HCT116 (cell line): ENCODE results near the gene ALLC. TPM values are rescaled to one million over a fixed set of nuclear protein-coding genes. Genes with fewer than 3 reads are reported as not detected.

Experiments used
- ATAC-seq: fragments of 200-7000 bp; cut with Tn5 transposase; 2 replicates; pipeline ENCODE4 v1.9.1; 2020; ENCODE audit warnings: mild to moderate bottlenecking, moderate library complexity
- BruUV-seq: library from RNA; stranded (reverse); fragments of 400-500 nt; replicated peaks from 2 replicates; lab custom pipeline; 2021; lab: Mats Ljungman, UMichigan
- CTCF ChIA-PET: fragments of 300-600 bp; sonication (Branson Sonifier 250); formaldehyde crosslinking; loops from one replicate; lab custom pipeline; 2021; ENCODE audit warnings: antibody characterized with exemption; lab: Charles Lee
- POLR2A ChIA-PET: fragments of 300-600, 350-600 bp; sonication (Branson Sonifier 250); formaldehyde crosslinking; loops from one replicate; lab custom pipeline; 2021; ENCODE audit warnings: antibody characterized with exemption; lab: Charles Lee
- RAD21 ChIA-PET, 2 experiments: fragments of 300-600 bp; sonication (Branson Sonifier 250); formaldehyde crosslinking; loops; one replicate each; lab custom pipeline; 2023; ENCODE audit warnings: low total read pairs in 2 of 2; ENCODE audit not compliant: uncharacterized antibody in 2 of 2, unreplicated experiment in 2 of 2, low non-redundant PET in 1 of 2; lab: Charles Lee
- DNase-seq: peaks from one replicate; pipeline ENCODE4 v3.0.0-alpha.2; 2010; ENCODE audit warnings: low read depth, low spot score
- H2AFZ ChIP-seq: fragments of 200-600 bp; shearing (Covaris generic), sonication (generic); 2 replicates; pipeline ENCODE4 v1.6.1; 2017; ENCODE audit warnings: low read depth, mixed run types, mixed read lengths, antibody characterized with exemption, low read length; ENCODE audit not compliant: poor library complexity, severe bottlenecking
- H3K27ac ChIP-seq: 2 replicates; pipeline ENCODE4 v1.5.1; 2012; ENCODE audit warnings: low read depth, low read length
- H3K27me3 ChIP-seq: fragments of 200-600 bp; sonication (generic); 2 replicates; pipeline ENCODE4 v1.6.1; 2016; ENCODE audit warnings: mixed run types, low read length, mixed read lengths; ENCODE audit not compliant: insufficient read depth
- H3K36me3 ChIP-seq, 2 experiments: fragments of 200-500 bp in 1 of 2; fragments of 200-600 bp in 1 of 2; sonication (Bioruptor generic) in 1 of 2; sonication (generic) in 1 of 2; 2 replicates each; pipeline versions ENCODE4 v1.5.1 to v1.6.1; 2014 to 2016; ENCODE audit warnings: low read length in 2 of 2, inconsistent platforms in 1 of 2, mixed read lengths in 1 of 2, mixed run types in 1 of 2; ENCODE audit not compliant: insufficient read depth in 2 of 2, control insufficient read depth in 1 of 2
- H3K4me1 ChIP-seq, 2 experiments: fragments of 200-600 bp in 1 of 2; sonication (generic) in 1 of 2; 2 replicates each; pipeline versions ENCODE4 v1.5.1 to v1.6.1; 2012 to 2017; ENCODE audit warnings: low read length in 2 of 2, inconsistent platforms in 1 of 2, mild to moderate bottlenecking in 1 of 2, mixed read lengths in 1 of 2, mixed run types in 1 of 2, moderate library complexity in 1 of 2; ENCODE audit not compliant: insufficient read depth in 2 of 2, control insufficient read depth in 1 of 2
- H3K4me2 ChIP-seq: fragments of 200-600 bp; sonication (generic); 2 replicates; pipeline ENCODE4 v1.6.1; 2017; ENCODE audit warnings: mixed run types, low read length, mixed read lengths
- H3K4me3 ChIP-seq, 2 experiments: fragments of 200-600 bp in 1 of 2; sonication (generic) in 1 of 2; replicated peaks in 1 of 2; 2 replicates each; pipeline ENCODE4 v1.5.1; 2011 to 2016; ENCODE audit warnings: low read length in 2 of 2, control low read depth in 1 of 2, low read depth in 1 of 2, mild to moderate bottlenecking in 1 of 2, mixed read lengths in 1 of 2, mixed run types in 1 of 2
- H3K79me2 ChIP-seq: fragments of 200-600 bp; sonication (generic); 2 replicates; pipeline ENCODE4 v1.6.1; 2017; ENCODE audit warnings: mild to moderate bottlenecking, mixed run types, low read length, moderate library complexity, mixed read lengths; ENCODE audit not compliant: insufficient read depth
- H3K9ac ChIP-seq: fragments of 200-600 bp; sonication (generic); 2 replicates; pipeline ENCODE4 v1.6.1; 2016; ENCODE audit warnings: low read length, mixed read lengths
- H3K9me2 ChIP-seq: fragments of 200-600 bp; sonication (generic), shearing (Covaris generic); 2 replicates; pipeline ENCODE4 v1.6.1; 2017; ENCODE audit warnings: mixed run types, mild to moderate bottlenecking, moderate library complexity; ENCODE audit not compliant: insufficient read depth
- H3K9me3 ChIP-seq, 2 experiments: fragments of 200-500 bp in 1 of 2; fragments of 200-600 bp in 1 of 2; sonication (Bioruptor generic) in 1 of 2; sonication (generic) in 1 of 2; 2 replicates each; pipeline ENCODE4 v1.6.1; 2014 to 2017; ENCODE audit warnings: low read length in 2 of 2, mixed read lengths in 2 of 2, inconsistent platforms in 1 of 2, low read depth in 1 of 2, mild to moderate bottlenecking in 1 of 2, mixed run types in 1 of 2, moderate library complexity in 1 of 2; ENCODE audit not compliant: control insufficient read depth in 1 of 2, insufficient read depth in 1 of 2
- H4K20me1 ChIP-seq: fragments of 200-600 bp; sonication (generic), shearing (Covaris generic); 2 replicates; pipeline ENCODE4 v1.6.1; 2017; ENCODE audit warnings: mixed run types, mild to moderate bottlenecking, moderate library complexity; ENCODE audit not compliant: insufficient read depth
- ATF3 ChIP-seq: IDR thresholded peaks from 2 replicates; pipeline ENCODE4 v1.6.1; 2012
- CBX3 ChIP-seq: IDR thresholded peaks from 2 replicates; pipeline ENCODE4 v1.6.1; 2012; ENCODE audit warnings: low read depth
- CEBPB ChIP-seq: IDR thresholded peaks from 2 replicates; pipeline ENCODE4 v1.6.1; 2012; ENCODE audit warnings: low read depth
- EGR1 ChIP-seq: IDR thresholded peaks from 2 replicates; pipeline ENCODE4 v1.6.1; 2012; ENCODE audit warnings: low read depth
- ELF1 ChIP-seq: IDR thresholded peaks from 2 replicates; pipeline ENCODE4 v1.6.1; 2012; ENCODE audit warnings: low read depth, borderline replicate concordance
- EZH2 ChIP-seq: fragments of 200-600 bp; sonication (generic); IDR thresholded peaks from 2 replicates; pipeline ENCODE4 v1.6.1; 2017; ENCODE audit warnings: antibody characterized with exemption, mixed run types
- EZH2phosphoT487 ChIP-seq: fragments of 200-600 bp; IDR thresholded peaks from 2 replicates; pipeline ENCODE4 v1.6.1; 2018; ENCODE audit warnings: antibody characterized with exemption, borderline replicate concordance
- JUND ChIP-seq: IDR thresholded peaks from 2 replicates; pipeline ENCODE4 v1.6.1; 2012
- MAX ChIP-seq: IDR thresholded peaks from 2 replicates; pipeline ENCODE4 v1.6.1; 2012
- POLR2AphosphoS5 ChIP-seq: IDR thresholded peaks from 2 replicates; pipeline ENCODE4 v1.6.1; 2011; ENCODE audit warnings: mild to moderate bottlenecking, low read depth, low read length, moderate library complexity
- SIN3A ChIP-seq: IDR thresholded peaks from 2 replicates; pipeline ENCODE4 v1.6.1; 2012; ENCODE audit warnings: low read depth
- SRF ChIP-seq: IDR thresholded peaks from 2 replicates; pipeline ENCODE4 v1.6.1; 2012; ENCODE audit warnings: low read depth
- TCF7L2 ChIP-seq: IDR thresholded peaks from 2 replicates; pipeline ENCODE4 v1.7.0; 2011; ENCODE audit warnings: borderline replicate concordance, inconsistent platforms; ENCODE audit not compliant: insufficient read depth, insufficient read length; ENCODE audit errors: extremely low read depth
- YY1 ChIP-seq: IDR thresholded peaks from 2 replicates; pipeline ENCODE4 v1.6.1; 2011; ENCODE audit warnings: low read length, low read depth, moderate library complexity, mild to moderate bottlenecking; ENCODE audit not compliant: insufficient replicate concordance; ENCODE audit errors: extremely low read depth
- ZFX ChIP-seq: fragments of 450-650 bp; IDR thresholded peaks from 2 replicates; pipeline ENCODE4 v1.6.1; 2017
- ZNF274 ChIP-seq: fragments of 200-500 bp; sonication (Bioruptor generic); IDR thresholded peaks from 2 replicates; pipeline ENCODE4 v1.6.1; 2014; ENCODE audit warnings: mild to moderate bottlenecking, low read depth, low read length, inconsistent platforms
- intact Hi-C: fragments of 100-400 bp; cut with micrococcal nuclease; formaldehyde crosslinking; loops from 2 replicates; pipeline ENCODE4 v1.10.0; 2022
- total RNA-seq: library from RNA; stranded (reverse); gene quantifications from one replicate; pipeline ENCODE4 v1.2.1, GENCODE V29; 2021; ENCODE audit not compliant: unreplicated experiment
- TF ChIP-seq, protein P1 (sequence below): IDR thresholded peaks from 2 replicates; pipeline ENCODE4 v1.6.1; 2011; ENCODE audit warnings: mild to moderate bottlenecking, low read length, moderate library complexity; ENCODE audit not compliant: insufficient replicate concordance; ENCODE audit errors: extremely low read depth
- TF ChIP-seq, protein P2 (sequence below), 3 experiments: fragments of 200-600 bp in 1 of 3; sonication (generic) in 1 of 3; IDR thresholded peaks in 2 of 3; conservative IDR thresholded peaks in 1 of 3; 2 replicates each; pipeline ENCODE4 v1.5.1; 2012 to 2017; ENCODE audit warnings: low read depth in 2 of 3, low read length in 2 of 3, antibody characterized with exemption in 1 of 3, borderline replicate concordance in 1 of 3, control low read depth in 1 of 3, mild to moderate bottlenecking in 1 of 3, mixed read lengths in 1 of 3, mixed run types in 1 of 3, moderate library complexity in 1 of 3; ENCODE audit not compliant: insufficient read depth in 1 of 3
- TF ChIP-seq, protein P3 (sequence below): IDR thresholded peaks from 2 replicates; pipeline ENCODE4 v1.6.1; 2012; ENCODE audit warnings: low read depth

ALLC gene
- total RNA-seq, 1 experiment from 2014 or later = not detected

GRCh38 chr2:3737128-3737527 lies 79.1 kb downstream of the ALLC start:
- H3K9me2 ChIP-seq = no peaks in the 10 kb centered on the region
- no peaks in the 10 kb centered on the region for H3K36me3 ChIP-seq
- intact Hi-C loops = no loop called here
- DNase-seq = no peak
- ChIA-PET RAD21 (interaction anchor here in 1 of 2 experiments (0.7 kb wide), 1 partner anchor 42 kb away, joined by 3 read pairs; no protein-coding TSS in a partner anchor), POLR2A (no interaction called here), CTCF (interaction anchor here (1.6 kb wide), 1 partner anchor 9 kb away, joined by 3 read pairs; no protein-coding TSS in a partner anchor)
- H3K4me1 ChIP-seq = no peaks in the 10 kb centered on the region
- H3K4me2 ChIP-seq = no peak overlapping the region
- no peak for ATAC-seq
- no peak overlapping the region for H2AFZ ChIP-seq
- no peaks in the 10 kb centered on the region for H3K79me2 ChIP-seq
- no peak overlapping the region for H3K9ac ChIP-seq
- no peaks in the 10 kb centered on the region for H3K9me3 ChIP-seq
- H4K20me1 ChIP-seq = no peaks in the 10 kb centered on the region
- peaks cover 43% of the 10 kb centered on the region for H3K27me3 ChIP-seq
- H3K4me3 ChIP-seq = no peak overlapping the region
- TF ChIP-seq SIN3A (no peak), ELF1 (no peak), SRF (no peak), ZNF274 (no peak), EZH2phosphoT487 (no peak), EGR1 (no peak), ZFX (no peak), TCF7L2 (no peak), JUND (no peak), CBX3 (no peak), ATF3 (no peak), MAX (no peak), CEBPB (no peak), POLR2AphosphoS5 (no peak), YY1 (no peak), EZH2 (no peak)
- TF ChIP-seq, protein P1, sequence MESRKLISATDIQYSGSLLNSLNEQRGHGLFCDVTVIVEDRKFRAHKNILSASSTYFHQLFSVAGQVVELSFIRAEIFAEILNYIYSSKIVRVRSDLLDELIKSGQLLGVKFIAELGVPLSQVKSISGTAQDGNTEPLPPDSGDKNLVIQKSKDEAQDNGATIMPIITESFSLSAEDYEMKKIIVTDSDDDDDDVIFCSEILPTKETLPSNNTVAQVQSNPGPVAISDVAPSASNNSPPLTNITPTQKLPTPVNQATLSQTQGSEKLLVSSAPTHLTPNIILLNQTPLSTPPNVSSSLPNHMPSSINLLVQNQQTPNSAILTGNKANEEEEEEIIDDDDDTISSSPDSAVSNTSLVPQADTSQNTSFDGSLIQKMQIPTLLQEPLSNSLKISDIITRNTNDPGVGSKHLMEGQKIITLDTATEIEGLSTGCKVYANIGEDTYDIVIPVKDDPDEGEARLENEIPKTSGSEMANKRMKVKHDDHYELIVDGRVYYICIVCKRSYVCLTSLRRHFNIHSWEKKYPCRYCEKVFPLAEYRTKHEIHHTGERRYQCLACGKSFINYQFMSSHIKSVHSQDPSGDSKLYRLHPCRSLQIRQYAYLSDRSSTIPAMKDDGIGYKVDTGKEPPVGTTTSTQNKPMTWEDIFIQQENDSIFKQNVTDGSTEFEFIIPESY = no peak
- TF ChIP-seq, protein P2, sequence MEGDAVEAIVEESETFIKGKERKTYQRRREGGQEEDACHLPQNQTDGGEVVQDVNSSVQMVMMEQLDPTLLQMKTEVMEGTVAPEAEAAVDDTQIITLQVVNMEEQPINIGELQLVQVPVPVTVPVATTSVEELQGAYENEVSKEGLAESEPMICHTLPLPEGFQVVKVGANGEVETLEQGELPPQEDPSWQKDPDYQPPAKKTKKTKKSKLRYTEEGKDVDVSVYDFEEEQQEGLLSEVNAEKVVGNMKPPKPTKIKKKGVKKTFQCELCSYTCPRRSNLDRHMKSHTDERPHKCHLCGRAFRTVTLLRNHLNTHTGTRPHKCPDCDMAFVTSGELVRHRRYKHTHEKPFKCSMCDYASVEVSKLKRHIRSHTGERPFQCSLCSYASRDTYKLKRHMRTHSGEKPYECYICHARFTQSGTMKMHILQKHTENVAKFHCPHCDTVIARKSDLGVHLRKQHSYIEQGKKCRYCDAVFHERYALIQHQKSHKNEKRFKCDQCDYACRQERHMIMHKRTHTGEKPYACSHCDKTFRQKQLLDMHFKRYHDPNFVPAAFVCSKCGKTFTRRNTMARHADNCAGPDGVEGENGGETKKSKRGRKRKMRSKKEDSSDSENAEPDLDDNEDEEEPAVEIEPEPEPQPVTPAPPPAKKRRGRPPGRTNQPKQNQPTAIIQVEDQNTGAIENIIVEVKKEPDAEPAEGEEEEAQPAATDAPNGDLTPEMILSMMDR (IDR thresholded peaks at IDR 0.05 in 2 of 3, conservative IDR thresholded peaks at IDR 0.05 in 1 of 3; ENCODE audit: borderline replicate concordance in 1 of 3, insufficient read depth in 1 of 3, low read depth in 2 of 3, low read length in 2 of 3) = no peak
- TF ChIP-seq, protein P3, sequence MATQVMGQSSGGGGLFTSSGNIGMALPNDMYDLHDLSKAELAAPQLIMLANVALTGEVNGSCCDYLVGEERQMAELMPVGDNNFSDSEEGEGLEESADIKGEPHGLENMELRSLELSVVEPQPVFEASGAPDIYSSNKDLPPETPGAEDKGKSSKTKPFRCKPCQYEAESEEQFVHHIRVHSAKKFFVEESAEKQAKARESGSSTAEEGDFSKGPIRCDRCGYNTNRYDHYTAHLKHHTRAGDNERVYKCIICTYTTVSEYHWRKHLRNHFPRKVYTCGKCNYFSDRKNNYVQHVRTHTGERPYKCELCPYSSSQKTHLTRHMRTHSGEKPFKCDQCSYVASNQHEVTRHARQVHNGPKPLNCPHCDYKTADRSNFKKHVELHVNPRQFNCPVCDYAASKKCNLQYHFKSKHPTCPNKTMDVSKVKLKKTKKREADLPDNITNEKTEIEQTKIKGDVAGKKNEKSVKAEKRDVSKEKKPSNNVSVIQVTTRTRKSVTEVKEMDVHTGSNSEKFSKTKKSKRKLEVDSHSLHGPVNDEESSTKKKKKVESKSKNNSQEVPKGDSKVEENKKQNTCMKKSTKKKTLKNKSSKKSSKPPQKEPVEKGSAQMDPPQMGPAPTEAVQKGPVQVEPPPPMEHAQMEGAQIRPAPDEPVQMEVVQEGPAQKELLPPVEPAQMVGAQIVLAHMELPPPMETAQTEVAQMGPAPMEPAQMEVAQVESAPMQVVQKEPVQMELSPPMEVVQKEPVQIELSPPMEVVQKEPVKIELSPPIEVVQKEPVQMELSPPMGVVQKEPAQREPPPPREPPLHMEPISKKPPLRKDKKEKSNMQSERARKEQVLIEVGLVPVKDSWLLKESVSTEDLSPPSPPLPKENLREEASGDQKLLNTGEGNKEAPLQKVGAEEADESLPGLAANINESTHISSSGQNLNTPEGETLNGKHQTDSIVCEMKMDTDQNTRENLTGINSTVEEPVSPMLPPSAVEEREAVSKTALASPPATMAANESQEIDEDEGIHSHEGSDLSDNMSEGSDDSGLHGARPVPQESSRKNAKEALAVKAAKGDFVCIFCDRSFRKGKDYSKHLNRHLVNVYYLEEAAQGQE = no peak
- no peak overlapping the region for H3K27ac ChIP-seq
- no TSS peak for BruUV-seq
